Vagina (tissue), 2 donors: ENCODE results near the gene MS4A4E. TPM values are rescaled to one million over a fixed set of nuclear protein-coding genes. Genes with fewer than 3 reads are reported as not detected.

Experiments used
- DNase-seq, 2 donors: peaks; one replicate each; pipeline ENCODE4 v3.0.0-alpha.2; 2017; ENCODE audit errors: extremely low spot score in 2 of 2
- H3K27ac ChIP-seq: fragments of 200-600 bp; sonication (generic); one replicate; pipeline ENCODE4 v1.5.1; 2019
- H3K27me3 ChIP-seq: fragments of 200-600 bp; sonication (generic); one replicate; pipeline ENCODE4 v1.5.1; 2019
- H3K36me3 ChIP-seq, 2 donors: fragments of 200-600 bp; sonication (generic); one replicate each; pipeline ENCODE4 v1.5.1; 2017 to 2019
- H3K4me1 ChIP-seq: fragments of 200-600 bp; sonication (generic); one replicate; pipeline ENCODE4 v1.5.1; 2019
- H3K4me3 ChIP-seq, 2 donors: fragments of 200-600 bp; sonication (generic); 1 replicate in 1 of 2; 2 replicates in 1 of 2; pipeline ENCODE4 v1.5.1; 2016 to 2019
- H3K9me3 ChIP-seq: fragments of 200-600 bp; sonication (generic); one replicate; pipeline ENCODE4 v1.5.1; 2019
- CTCF ChIP-seq, 3 experiments: fragments of 450-650 bp in 2 of 3; fragments of 200-600 bp in 1 of 3; sonication (generic) in 1 of 3; IDR thresholded peaks; one replicate each; pipeline ENCODE4 v1.5.1; 2017 to 2019; ENCODE audit warnings: antibody characterized with exemption in 3 of 3, mild to moderate bottlenecking in 2 of 3, moderate library complexity in 2 of 3
- POLR2A ChIP-seq, 2 donors: fragments of 450-650 bp; IDR thresholded peaks; one replicate each; pipeline ENCODE4 v1.6.1; 2017; ENCODE audit warnings: antibody characterized with exemption in 2 of 2, mild to moderate bottlenecking in 2 of 2, moderate library complexity in 2 of 2
- POLR2AphosphoS5 ChIP-seq, 2 donors: sonication (generic); formaldehyde crosslinking; IDR thresholded peaks; one replicate each; pipeline ENCODE4 v1.9.0; 2017; ENCODE audit warnings: antibody characterized with exemption in 2 of 2, mild to moderate bottlenecking in 2 of 2, low read depth in 1 of 2; ENCODE audit not compliant: insufficient read depth in 1 of 2
- intact Hi-C: fragments of 100-400 bp; cut with DNase I; formaldehyde crosslinking; loops from one replicate; pipeline ENCODE4 v1.15.1; 2023
- total RNA-seq: library from RNA; depleted of rRNA; stranded (reverse); fragments of >200 nt; gene quantifications from one replicate; pipeline ENCODE4 v1.2.3, GENCODE V29; 2016

Gene MS4A4E
- total RNA-seq, 1 donor from 2014 or later = 1.7 TPM

- H3K9me3 ChIP-seq = no peaks in the 10 kb centered on the region
- H3K27me3 ChIP-seq = no peaks in the 10 kb centered on the region
- H3K27ac ChIP-seq = no peak overlapping the region
- no peak overlapping the region for H3K4me3 ChIP-seq
- TF ChIP-seq POLR2AphosphoS5 (IDR thresholded peaks at IDR 0.05; ENCODE audit: insufficient read depth in 1 of 2, low read depth in 1 of 2) = no peak
- no peak for TF ChIP-seq CTCF (IDR thresholded peaks at IDR 0.05)
- TF ChIP-seq POLR2A (IDR thresholded peaks at IDR 0.05) = no peak
- DNase-seq = no peak
- intact Hi-C loops = no loop called here
- H3K36me3 ChIP-seq = no peaks in the 10 kb centered on the region
- no peaks in the 10 kb centered on the region for H3K4me1 ChIP-seq
These were observed 70.9 kb downstream of the MS4A4E start for GRCh38 chr11:60172011-60172410.

GRCh38 chr11:60170566-60170965, 72.4 kb downstream of the MS4A4E start:
- no peak for DNase-seq
- intact Hi-C loops = no loop called here
- TF ChIP-seq CTCF (IDR thresholded peaks at IDR 0.05) (no peak), POLR2AphosphoS5 (IDR thresholded peaks at IDR 0.05; ENCODE audit: insufficient read depth in 1 of 2, low read depth in 1 of 2) (no peak)
- Histone ChIP-seq H3K4me3 (no peak overlapping the region), H3K36me3 (no peaks in the 10 kb centered on the region), H3K9me3 (no peaks in the 10 kb centered on the region), H3K27me3 (no peaks in the 10 kb centered on the region), H3K4me1 (no peaks in the 10 kb centered on the region), H3K27ac (no peak overlapping the region)

- Histone ChIP-seq H3K36me3 (no peaks in the 10 kb centered on the region), H3K27ac (no peak overlapping the region), H3K4me3 (no peak overlapping the region), H3K4me1 (no peaks in the 10 kb centered on the region), H3K27me3 (no peaks in the 10 kb centered on the region), H3K9me3 (no peaks in the 10 kb centered on the region)
- TF ChIP-seq POLR2A (IDR thresholded peaks at IDR 0.05) (no peak), CTCF (IDR thresholded peaks at IDR 0.05) (peak in 1 of 3 experiments; percentile 35)
- intact Hi-C loops = no loop called here
- no peak for DNase-seq
These were observed 73.5 kb downstream of the MS4A4E start for GRCh38 chr11:60169264-60169915.

GRCh38 chr11:60168306-60168705, 74.6 kb downstream of the MS4A4E start:
- H3K36me3 ChIP-seq = no peaks in the 10 kb centered on the region
- no peak overlapping the region for H3K4me3 ChIP-seq
- H3K27me3 ChIP-seq = no peaks in the 10 kb centered on the region
- TF ChIP-seq CTCF (IDR thresholded peaks at IDR 0.05) (no peak), POLR2A (IDR thresholded peaks at IDR 0.05) (no peak), POLR2AphosphoS5 (IDR thresholded peaks at IDR 0.05; ENCODE audit: insufficient read depth in 1 of 2, low read depth in 1 of 2) (no peak)
- no peak for DNase-seq
- no peaks in the 10 kb centered on the region for H3K9me3 ChIP-seq
- intact Hi-C loops = no loop called here
- H3K27ac ChIP-seq = no peak overlapping the region
- H3K4me1 ChIP-seq = no peaks in the 10 kb centered on the region

- no peak overlapping the region for H3K4me3 ChIP-seq
These were observed 77.0 kb downstream of the MS4A4E start for GRCh38 chr11:60165951-60166350.

More at GRCh38 chr11:60165951-60166350, 77.0 kb downstream of the MS4A4E start:
- H3K36me3 ChIP-seq = no peaks in the 10 kb centered on the region
- no peak overlapping the region for H3K27ac ChIP-seq
- H3K4me1 ChIP-seq = no peaks in the 10 kb centered on the region
- intact Hi-C loops = no loop called here
- no peaks in the 10 kb centered on the region for H3K27me3 ChIP-seq
- TF ChIP-seq POLR2A (IDR thresholded peaks at IDR 0.05) (no peak), POLR2AphosphoS5 (IDR thresholded peaks at IDR 0.05; ENCODE audit: insufficient read depth in 1 of 2, low read depth in 1 of 2) (no peak), CTCF (IDR thresholded peaks at IDR 0.05) (no peak)
- no peak for DNase-seq
- H3K9me3 ChIP-seq = no peaks in the 10 kb centered on the region
